T-helper 17 cell (primary cell): ENCODE results near the gene ASPG. TPM values are rescaled to one million over a fixed set of nuclear protein-coding genes. Genes with fewer than 3 reads are reported as not detected.
A peak's percentile ranks its signal among the peaks of the same experiment; 100 is the strongest.

Experiments
- ATAC-seq: fragments of 150-1000 bp; cut with Tn5 transposase; 2 replicates; pipeline ENCODE4 v1.10.0; 2021; ENCODE audit warnings: mild to moderate bottlenecking, moderate library complexity
- DNase-seq, 3 donors: peaks; one replicate each; pipeline versions ENCODE4 v3.0.0 to v3.0.0-alpha.2; 2020 to 2021
- H3K9me3 ChIP-seq: one replicate; pipeline ENCODE4 v1.7.0; 2013; ENCODE audit warnings: low read length, mild to moderate bottlenecking; ENCODE audit not compliant: control insufficient read depth, poor library complexity, severe bottlenecking
- H3K27ac Mint-ChIP-seq: one replicate; pipeline ENCODE4 v1.8.0; 2022; ENCODE audit warnings: mild to moderate bottlenecking, moderate library complexity, mixed read lengths
- H3K27me3 Mint-ChIP-seq: one replicate; pipeline ENCODE4 v1.8.0; 2022; ENCODE audit warnings: mixed read lengths
- H3K36me3 Mint-ChIP-seq: one replicate; pipeline ENCODE4 v1.8.0; 2022; ENCODE audit warnings: low read depth, mixed read lengths
- H3K4me1 Mint-ChIP-seq: one replicate; pipeline ENCODE4 v1.8.0; 2022; ENCODE audit warnings: mild to moderate bottlenecking, mixed read lengths
- H3K4me3 Mint-ChIP-seq: one replicate; pipeline ENCODE4 v1.8.0; 2022; ENCODE audit warnings: mild to moderate bottlenecking, moderate library complexity, mixed read lengths
- total RNA-seq, 4 donors: library from RNA in 2 of 4; stranded (reverse) in 2 of 4; gene quantifications; one replicate each; pipeline ENCODE4 v1.2.3 and lab custom pipeline; 2022 to 2026

The ASPG gene
- total RNA-seq, 2 donors from 2014 or later: not detected

DNA sequence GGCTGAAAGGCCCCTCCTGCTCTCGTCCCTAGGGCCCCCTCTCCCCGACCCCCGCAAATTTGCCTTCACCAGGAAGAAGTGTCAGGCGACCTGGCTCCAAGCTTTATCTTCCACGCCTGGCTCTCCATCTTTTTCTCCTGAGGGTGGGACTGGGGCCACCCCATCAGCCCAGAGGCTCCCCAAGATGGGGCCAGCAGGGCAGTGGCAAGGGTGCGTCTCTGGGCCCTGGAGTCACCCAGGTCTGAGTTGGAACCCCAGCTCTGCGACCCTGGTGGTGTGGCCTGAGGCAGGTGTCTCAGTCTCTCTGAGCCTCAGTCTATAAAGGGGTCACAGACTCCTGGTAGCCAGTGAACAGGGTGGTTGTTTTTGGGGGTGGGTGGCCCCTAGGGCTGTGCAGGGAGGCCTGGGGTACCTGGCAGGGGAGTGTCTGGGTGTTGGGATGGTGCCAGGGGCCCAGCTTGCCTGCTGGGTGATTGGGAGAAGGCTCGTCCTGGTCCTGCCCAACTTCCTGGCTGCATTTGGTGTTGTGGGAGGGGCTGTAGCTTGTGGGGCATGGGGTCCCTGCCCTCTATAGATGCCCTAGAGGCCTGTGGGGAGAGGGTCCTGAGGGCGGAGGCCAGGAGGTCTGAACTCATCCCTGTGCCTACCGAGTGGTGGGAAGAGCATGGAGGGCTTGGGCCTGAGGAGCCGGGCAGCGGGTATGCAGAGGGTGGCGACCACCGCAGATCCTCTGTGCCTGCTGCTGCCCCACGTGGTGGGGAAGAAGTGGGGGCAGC is 60.5 kb downstream of the ASPG start:
- H3K4me3 Mint-ChIP-seq: no peak overlapping the region
- no peak for ATAC-seq
- H3K27me3 Mint-ChIP-seq: peaks cover 11% of the 10 kb centered on the region
- no peaks in the 10 kb centered on the region for H3K9me3 ChIP-seq
- H3K36me3 Mint-ChIP-seq: no peaks in the 10 kb centered on the region
- H3K4me1 Mint-ChIP-seq: peaks cover 7% of the 10 kb centered on the region
- peak overlapping the region; percentile 24 for H3K27ac Mint-ChIP-seq
- DNase-seq: no peak

GRCh38 chr14:104146651-104147345 is 61.3 kb downstream of the ASPG start:
- peak overlapping the region; percentile 24 for H3K27ac Mint-ChIP-seq

DNA sequence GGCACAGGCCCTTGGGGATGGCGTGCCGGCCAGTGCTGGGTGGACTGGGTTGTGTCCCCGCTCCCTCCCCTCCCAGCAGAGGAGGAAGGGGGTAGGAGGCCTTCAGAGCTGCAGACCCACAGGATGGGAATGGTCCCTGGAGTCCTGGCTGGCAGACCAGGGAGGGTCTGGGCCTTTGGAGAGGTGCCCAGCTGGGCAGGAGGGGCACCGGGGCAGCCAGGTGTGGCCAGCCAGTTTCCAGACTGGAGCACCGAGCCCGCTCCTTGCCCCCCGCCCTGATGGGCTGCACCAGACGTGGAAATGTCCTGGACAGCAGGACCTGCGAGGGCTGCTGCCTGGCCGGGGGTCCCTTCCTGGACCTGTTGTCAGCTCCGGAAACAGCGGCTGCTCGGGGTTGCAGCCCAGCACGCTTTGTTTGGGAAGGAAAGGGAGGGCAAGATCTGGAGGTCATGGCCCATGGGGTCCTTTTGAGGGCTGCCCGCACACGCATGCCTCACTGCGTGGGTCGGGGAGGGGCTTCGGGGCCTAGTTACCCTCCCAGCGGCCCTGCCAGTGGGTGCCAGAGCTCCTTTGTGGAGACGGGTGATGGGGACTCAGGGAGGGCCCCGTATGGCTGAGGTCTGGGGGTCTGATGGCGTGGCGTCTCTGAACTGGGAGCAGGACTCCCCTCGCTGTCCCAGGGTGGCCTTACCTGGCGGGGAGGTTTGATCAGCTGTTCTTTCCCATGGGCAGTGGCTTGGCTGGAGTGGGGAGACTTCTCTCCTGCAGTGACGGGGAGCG is 62.0 kb downstream of the ASPG start:
- no peaks in the 10 kb centered on the region for H3K9me3 ChIP-seq
- ATAC-seq (no peak), DNase-seq (peak in 1 of 3 donors; percentile 8)
- Mint-ChIP-seq H3K36me3 (no peaks in the 10 kb centered on the region), H3K4me3 (no peak overlapping the region), H3K4me1 (peaks cover 7% of the 10 kb centered on the region), H3K27ac (no peak overlapping the region), H3K27me3 (peaks cover 9% of the 10 kb centered on the region)

More at GRCh38 chr14:104146651-104147345, 61.3 kb downstream of the ASPG start:
- Mint-ChIP-seq H3K4me3 (no peak overlapping the region), H3K36me3 (no peaks in the 10 kb centered on the region), H3K4me1 (peaks cover 7% of the 10 kb centered on the region), H3K27me3 (peaks cover 9% of the 10 kb centered on the region)
- DNase-seq: peak in 1 of 3 donors; percentile 6
- ATAC-seq: no peak
- H3K9me3 ChIP-seq: no peaks in the 10 kb centered on the region

DNA sequence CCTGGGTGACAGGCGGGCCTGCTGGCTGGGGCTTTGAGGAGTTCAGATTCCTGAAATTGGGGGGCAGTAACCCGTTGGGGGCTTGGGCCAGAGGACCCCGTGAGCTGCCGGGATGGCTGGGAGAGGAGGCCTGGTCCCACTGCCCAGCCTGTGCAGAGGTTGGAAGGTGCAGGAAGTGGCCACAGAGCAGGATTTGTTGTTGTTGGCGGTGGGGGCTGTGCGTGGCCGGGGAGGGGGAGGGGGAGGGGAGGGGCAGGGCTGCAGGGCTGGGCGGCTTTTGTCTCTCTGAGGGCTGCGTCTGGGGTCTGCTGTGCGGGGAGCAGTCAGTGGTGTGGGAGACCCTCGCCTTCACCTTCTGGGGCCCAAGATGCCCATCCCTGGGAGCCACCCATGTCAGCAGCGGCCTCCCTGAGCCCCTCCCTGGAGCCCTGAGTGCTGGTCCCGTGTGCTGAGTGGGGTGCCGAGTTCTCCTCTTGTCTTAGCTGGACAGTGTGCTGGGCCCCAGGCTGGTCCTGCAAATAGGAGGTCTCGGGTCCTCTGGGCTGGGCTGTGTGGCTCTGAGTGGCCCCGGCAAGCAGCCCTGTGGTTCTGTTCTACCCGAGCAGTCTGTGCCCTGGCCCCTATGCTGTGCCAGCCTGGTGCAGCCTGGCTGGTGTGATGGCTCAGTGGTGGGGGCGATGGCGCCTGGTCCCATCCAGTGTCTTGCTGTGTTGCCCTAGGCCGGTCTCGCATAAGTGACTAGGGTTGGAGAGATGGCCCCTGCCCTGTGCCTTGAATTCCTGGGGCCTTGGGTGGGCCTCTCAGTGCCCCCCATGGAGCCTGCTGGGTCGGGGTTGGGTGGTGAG is 63.2 kb downstream of the ASPG start:
- Mint-ChIP-seq H3K4me1 (peaks cover 7% of the 10 kb centered on the region), H3K27me3 (peaks cover 9% of the 10 kb centered on the region), H3K27ac (no peak overlapping the region), H3K36me3 (no peaks in the 10 kb centered on the region), H3K4me3 (peak overlapping the region; percentile 78)
- DNase-seq (no peak), ATAC-seq (no peak)
- H3K9me3 ChIP-seq: no peaks in the 10 kb centered on the region

- DNase-seq (no peak), ATAC-seq (no peak)
- H3K9me3 ChIP-seq: no peaks in the 10 kb centered on the region
- Mint-ChIP-seq H3K27me3 (peaks cover 9% of the 10 kb centered on the region), H3K4me3 (no peak overlapping the region), H3K4me1 (peaks cover 7% of the 10 kb centered on the region), H3K27ac (no peak overlapping the region), H3K36me3 (no peaks in the 10 kb centered on the region)
Observed at GRCh38 chr14:104149278-104149595, 63.7 kb downstream of the ASPG start.

GRCh38 chr14:104149617-104150135 is 64.2 kb downstream of the ASPG start:
- no peaks in the 10 kb centered on the region for H3K9me3 ChIP-seq
- no peaks in the 10 kb centered on the region for H3K36me3 Mint-ChIP-seq
- no peak overlapping the region for H3K27ac Mint-ChIP-seq
- H3K27me3 Mint-ChIP-seq: peaks cover 9% of the 10 kb centered on the region
- peaks cover 7% of the 10 kb centered on the region for H3K4me1 Mint-ChIP-seq
- no peak for DNase-seq
- no peak for ATAC-seq
- H3K4me3 Mint-ChIP-seq: no peak overlapping the region

DNA sequence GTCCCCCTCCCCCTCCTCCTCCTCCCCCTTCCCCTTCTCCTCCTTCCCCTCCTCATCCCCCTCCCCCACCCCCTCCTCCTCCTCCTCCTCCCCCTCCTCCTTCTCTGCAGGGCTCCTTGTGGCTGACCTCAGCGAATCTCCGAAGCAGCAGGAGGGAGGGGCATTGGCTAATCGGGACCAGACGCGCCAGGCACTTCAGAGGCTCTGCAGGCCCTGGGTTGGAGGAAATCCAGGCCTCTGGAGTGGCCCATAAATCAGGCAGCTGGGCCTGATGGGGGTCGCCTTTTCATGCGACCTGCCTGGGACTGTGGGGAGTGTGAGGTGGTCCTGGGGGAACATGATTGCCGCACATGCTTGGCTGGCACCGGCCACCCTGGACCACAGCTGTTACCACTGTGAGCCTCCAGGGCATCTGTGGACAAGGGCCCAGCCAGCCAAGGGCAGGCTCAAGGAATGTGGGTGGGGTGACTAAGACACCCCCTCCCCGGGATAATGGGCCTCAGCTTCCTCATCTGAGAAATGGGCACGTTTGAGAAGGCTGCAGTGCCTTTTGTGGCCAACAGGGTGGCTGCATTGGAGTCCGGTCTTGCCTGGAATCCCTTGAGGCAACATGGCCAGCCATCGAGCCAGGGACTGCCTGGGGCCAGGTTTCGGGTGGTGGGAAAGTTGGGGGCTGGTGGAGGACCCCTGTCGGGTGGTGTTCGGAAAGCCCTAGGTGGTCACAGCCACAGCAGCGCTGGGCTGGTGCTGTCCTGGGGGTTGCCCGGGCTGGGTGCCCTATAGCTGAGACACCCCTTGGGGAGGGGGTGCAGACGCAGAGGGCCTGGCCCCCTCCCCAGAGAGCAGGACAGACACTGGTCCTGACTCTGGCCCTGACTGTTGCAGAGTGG is 64.9 kb downstream of the ASPG start:
- H3K9me3 ChIP-seq: no peaks in the 10 kb centered on the region
- DNase-seq: no peak
- Mint-ChIP-seq H3K27ac (no peak overlapping the region), H3K27me3 (peaks cover 9% of the 10 kb centered on the region), H3K4me3 (no peak overlapping the region), H3K36me3 (no peaks in the 10 kb centered on the region), H3K4me1 (peaks cover 7% of the 10 kb centered on the region)
- ATAC-seq: no peak

DNA sequence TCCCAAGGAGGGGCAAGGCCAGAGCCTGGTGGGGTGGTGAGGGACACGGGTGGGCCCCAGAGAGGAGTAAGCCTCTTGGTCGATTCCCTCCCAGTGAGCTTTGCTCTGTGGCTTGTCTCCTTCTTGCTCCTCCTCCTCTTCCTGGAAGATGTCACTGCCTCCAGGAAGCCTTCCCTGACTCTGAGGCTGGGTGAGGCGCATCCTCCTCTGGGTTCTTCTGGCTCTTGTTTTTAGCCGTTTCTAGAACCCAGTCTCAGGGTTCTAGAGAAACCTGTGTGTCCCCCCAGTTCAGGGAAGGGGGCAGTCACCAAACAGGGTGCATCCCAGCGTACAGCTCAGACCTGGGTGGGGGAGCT is 65.5 kb downstream of the ASPG start:
- Mint-ChIP-seq H3K36me3 (no peaks in the 10 kb centered on the region), H3K4me1 (peaks cover 5% of the 10 kb centered on the region), H3K4me3 (no peak overlapping the region), H3K27me3 (peaks cover 5% of the 10 kb centered on the region), H3K27ac (no peak overlapping the region)
- ATAC-seq (no peak), DNase-seq (no peak)
- H3K9me3 ChIP-seq: no peaks in the 10 kb centered on the region

GRCh38 chr14:104151566-104152245 is 66.2 kb downstream of the ASPG start:
- H3K27me3 Mint-ChIP-seq: no peaks in the 10 kb centered on the region
- no peaks in the 10 kb centered on the region for H3K36me3 Mint-ChIP-seq
- no peak for DNase-seq
- peaks cover 2% of the 10 kb centered on the region for H3K4me1 Mint-ChIP-seq
- H3K27ac Mint-ChIP-seq: no peak overlapping the region
- H3K9me3 ChIP-seq: no peaks in the 10 kb centered on the region
- H3K4me3 Mint-ChIP-seq: no peak overlapping the region
- ATAC-seq: no peak

GRCh38 chr14:104152246-104152575 is 66.7 kb downstream of the ASPG start:
- no peaks in the 10 kb centered on the region for H3K36me3 Mint-ChIP-seq
- no peak overlapping the region for H3K4me3 Mint-ChIP-seq
- ATAC-seq (no peak), DNase-seq (no peak)
- H3K27ac Mint-ChIP-seq: no peak overlapping the region
- no peaks in the 10 kb centered on the region for H3K9me3 ChIP-seq
- H3K4me1 Mint-ChIP-seq: peaks cover 2% of the 10 kb centered on the region
- H3K27me3 Mint-ChIP-seq: no peaks in the 10 kb centered on the region

DNA sequence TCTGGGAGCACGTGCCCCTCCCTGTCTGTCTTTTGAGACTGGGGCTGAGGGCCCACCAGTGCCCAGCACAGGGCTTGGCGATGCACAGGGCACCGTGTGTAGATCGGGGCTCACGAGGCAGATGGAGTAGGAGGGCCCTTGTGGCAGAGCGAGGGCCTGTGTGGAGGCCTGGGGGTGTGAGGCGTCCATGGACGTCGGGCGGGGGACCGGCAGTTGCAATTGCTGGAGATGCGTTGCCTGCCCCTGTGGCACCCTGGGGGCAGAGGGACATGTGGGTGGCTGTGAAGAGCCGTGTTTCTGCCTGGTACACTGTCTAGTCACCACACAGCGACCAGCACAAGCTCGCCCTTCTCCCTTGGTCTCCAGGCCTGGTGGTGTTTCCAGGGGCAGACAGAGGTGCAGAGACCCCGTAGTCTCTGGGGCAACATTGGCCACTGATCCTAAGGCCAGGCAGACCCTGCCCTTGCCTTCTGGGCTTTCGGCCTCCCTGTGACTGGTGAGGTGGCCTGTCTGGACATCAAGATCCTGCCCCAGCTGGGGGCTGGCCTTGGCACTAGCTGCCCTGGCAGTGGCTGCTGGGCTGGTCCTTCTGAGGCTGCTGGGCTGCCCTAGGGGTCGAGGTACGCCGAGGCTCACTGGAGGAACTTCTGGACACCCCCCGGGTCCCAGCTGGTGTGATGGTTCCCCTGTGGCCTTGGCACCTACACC is 67.3 kb downstream of the ASPG start:
- H3K9me3 ChIP-seq: no peaks in the 10 kb centered on the region
- Mint-ChIP-seq H3K27me3 (no peaks in the 10 kb centered on the region), H3K4me1 (peaks cover 2% of the 10 kb centered on the region), H3K36me3 (no peaks in the 10 kb centered on the region), H3K4me3 (no peak overlapping the region), H3K27ac (no peak overlapping the region)
- no peak for ATAC-seq
- DNase-seq: no peak
